Measurements from ENCODE around the gene RPE. TPM values are rescaled to one million over a fixed set of nuclear protein-coding genes. Genes with fewer than 3 reads are reported as not detected.

Gene RPE
- total and polyA plus RNA-seq, 2 experiments from 2014 or later = 39.3 to 57.4 TPM

- H3K36me3 ChIP-seq = peaks cover 59% of the 10 kb centered on the region
These were observed 20.4 kb downstream of the RPE start for GRCh38 chr2:210022824-210023223.

GRCh38 chr2:210027608-210028007 lies 25.2 kb downstream of the RPE start:
- TF ChIP-seq CTCF (IDR thresholded peaks at IDR 0.05; ENCODE audit: low read depth, low read length) = no peak
- Histone ChIP-seq H3K9me3 (ENCODE audit: low read depth) (no peaks in the 10 kb centered on the region), H3K27me3 (no peaks in the 10 kb centered on the region), H3K4me1 (ENCODE audit: low read depth) (peaks cover 11% of the 10 kb centered on the region), H3K36me3 (peaks cover 32% of the 10 kb centered on the region), H3K27ac (peak overlapping the region; percentile 29), H3K4me3 (no peak overlapping the region)
- DNase-seq (ENCODE audit: low read depth in 1 of 2, low spot score in 1 of 2) = no peak

More at GRCh38 chr2:210022824-210023223, 20.4 kb downstream of the RPE start:
- DNase-seq (ENCODE audit: low read depth in 1 of 2, low spot score in 1 of 2) = no peak
- no peak for TF ChIP-seq CTCF (IDR thresholded peaks at IDR 0.05; ENCODE audit: low read depth, low read length)
- H3K9me3 ChIP-seq (ENCODE audit: low read depth) = no peaks in the 10 kb centered on the region
- H3K27ac ChIP-seq = peak overlapping the region; percentile 30
- no peaks in the 10 kb centered on the region for H3K27me3 ChIP-seq
- H3K4me3 ChIP-seq = no peak overlapping the region
- H3K4me1 ChIP-seq (ENCODE audit: low read depth) = peaks cover 22% of the 10 kb centered on the region

- Histone ChIP-seq H3K36me3 (peaks cover 27% of the 10 kb centered on the region), H3K27me3 (no peaks in the 10 kb centered on the region), H3K9me3 (ENCODE audit: low read depth) (no peaks in the 10 kb centered on the region), H3K4me3 (no peak overlapping the region), H3K27ac (no peak overlapping the region), H3K4me1 (ENCODE audit: low read depth) (peaks cover 11% of the 10 kb centered on the region)
- DNase-seq (ENCODE audit: low read depth in 1 of 2, low spot score in 1 of 2) = no peak
- TF ChIP-seq CTCF (IDR thresholded peaks at IDR 0.05; ENCODE audit: low read depth, low read length) = no peak
These were observed 25.7 kb downstream of the RPE start for GRCh38 chr2:210028178-210028577.

GRCh38 chr2:210034087-210034683 lies 31.7 kb downstream of the RPE start:
- H3K36me3 ChIP-seq = no peaks in the 10 kb centered on the region
- no peaks in the 10 kb centered on the region for H3K9me3 ChIP-seq (ENCODE audit: low read depth)
- H3K27me3 ChIP-seq = no peaks in the 10 kb centered on the region
- H3K4me3 ChIP-seq = no peak overlapping the region
- H3K27ac ChIP-seq = no peak overlapping the region
- TF ChIP-seq CTCF (IDR thresholded peaks at IDR 0.05; ENCODE audit: low read depth, low read length) = no peak
- H3K4me1 ChIP-seq (ENCODE audit: low read depth) = peaks cover 11% of the 10 kb centered on the region
- no peak for DNase-seq (ENCODE audit: low read depth in 1 of 2, low spot score in 1 of 2)

- no peaks in the 10 kb centered on the region for H3K27me3 ChIP-seq
- H3K9me3 ChIP-seq (ENCODE audit: low read depth) = no peaks in the 10 kb centered on the region
- H3K4me1 ChIP-seq (ENCODE audit: low read depth) = peaks cover 3% of the 10 kb centered on the region
- H3K27ac ChIP-seq = no peak overlapping the region
- DNase-seq (ENCODE audit: low read depth in 1 of 2, low spot score in 1 of 2) = no peak
- H3K4me3 ChIP-seq = no peak overlapping the region
- TF ChIP-seq CTCF (IDR thresholded peaks at IDR 0.05; ENCODE audit: low read depth, low read length) = no peak
- H3K36me3 ChIP-seq = no peaks in the 10 kb centered on the region
These were observed 33.2 kb downstream of the RPE start for GRCh38 chr2:210035679-210036078.

Data from cardiac muscle cell (in vitro differentiated cells and primary cell).